Stimulated activated CD4-positive, alpha-beta T cell treated with anti-CD3 and anti-CD28 coated beads, Interleukin-4, amount 100 ng/mL, for 1 hour (primary cell): ENCODE results near the gene SERPINA9.
"Not testable (repeated sequence)": the region's sequence is repeated elsewhere in the genome, so short reads cannot be mapped to it uniquely, and the experiment has no call there.

ENCODE experiments used
- DNase-seq: peaks from one replicate; pipeline ENCODE4 v3.0.0-alpha.2; 2020

SERPINA9 gene

DNA sequence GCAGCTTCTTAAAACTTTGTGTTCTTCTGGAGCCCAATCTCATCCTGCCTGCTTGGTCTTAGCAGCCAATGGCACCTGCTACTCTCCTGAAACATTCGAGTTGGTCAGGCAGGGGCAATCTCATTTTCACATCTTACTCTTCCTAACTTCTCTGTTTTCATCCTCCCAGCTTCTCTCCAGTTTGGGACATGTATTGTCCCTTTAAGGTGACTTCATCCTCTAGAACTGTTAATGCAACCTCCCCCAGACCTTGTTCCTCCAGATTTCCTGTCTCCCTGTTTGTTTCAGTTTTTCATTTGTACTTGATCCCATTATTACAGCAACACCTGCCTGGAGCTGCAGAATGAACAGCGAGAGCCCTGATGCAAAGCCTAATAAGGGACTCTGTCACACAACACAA lies 54.7 kb downstream of the SERPINA9 start:
- no peak for DNase-seq

DNA sequence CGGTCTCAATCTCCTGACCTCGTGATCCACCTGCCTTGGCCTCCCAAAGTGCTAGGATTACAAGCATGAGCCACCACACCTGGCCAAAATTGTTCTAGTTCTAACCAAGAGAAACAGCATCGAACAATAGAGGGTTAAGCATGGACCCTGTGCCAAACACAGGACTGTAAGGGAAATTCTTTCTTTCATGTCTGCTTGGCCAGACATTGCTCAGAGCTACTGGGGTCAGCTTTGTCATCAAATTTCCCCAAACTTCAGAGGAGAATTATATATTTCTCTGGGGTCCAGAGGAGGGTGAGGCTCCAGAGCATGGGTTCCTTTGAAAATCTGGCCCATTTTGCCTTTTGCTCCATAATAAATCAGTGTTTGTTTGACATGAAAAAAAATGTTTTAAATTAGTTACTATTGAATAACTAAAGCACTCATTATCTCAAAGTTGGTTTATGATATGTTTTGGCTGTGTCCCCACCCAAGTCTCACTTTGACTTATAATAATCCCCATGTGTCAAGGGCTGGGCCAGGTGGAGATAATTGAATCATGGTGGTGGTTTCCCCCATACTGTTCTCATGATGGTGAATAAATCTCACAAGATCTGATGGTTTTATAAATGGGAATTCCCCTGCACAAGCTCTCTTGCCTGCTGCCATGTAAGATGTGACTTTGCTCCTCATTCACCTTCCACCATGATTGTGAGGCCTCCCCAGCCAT lies 58.3 kb downstream of the SERPINA9 start:
- DNase-seq: not testable (repeated sequence)
